ENCODE data around the gene RORC.
"Not testable (repeated sequence)": the region's sequence is repeated elsewhere in the genome, so short reads cannot be mapped to it uniquely, and the experiment has no call there.

RORC gene
- 0.18 to 5.6 (median 1.2) reads per million in 4 experiments for total RNA-seq

- no peak for DNase-seq
Observed at GRCh38 chr1:151831605-151832004, at the start of gene RORC. Gene RORC, minus strand, starts transcription at chr1:151831802. Its CDS starts 38 bp downstream, at chr1:151831764.

- no peak for DNase-seq
Observed at GRCh38 chr1:151875419-151876097, 44.0 kb upstream of the RORC start.

GRCh38 chr1:151872776-151873175 lies 41.2 kb upstream of the RORC start:
- DNase-seq, result not testable (repeated sequence)

- no peak for DNase-seq
Observed at GRCh38 chr1:151871284-151872030, 39.9 kb upstream of the RORC start.

GRCh38 chr1:151868486-151868885 lies 36.9 kb upstream of the RORC start:
- DNase-seq, result no peak

- no peak for DNase-seq
Observed at GRCh38 chr1:151867765-151868411, 36.3 kb upstream of the RORC start.

GRCh38 chr1:151867321-151867720 lies 35.7 kb upstream of the RORC start:
- DNase-seq, result no peak

GRCh38 chr1:151864411-151864810 lies 32.8 kb upstream of the RORC start:
- DNase-seq, result no peak

- no peak for DNase-seq
Observed at GRCh38 chr1:151862604-151863003, 31.0 kb upstream of the RORC start.

GRCh38 chr1:151860504-151861187 lies 29.0 kb upstream of the RORC start:
- no peak for DNase-seq

- DNase-seq, result no peak
Observed at GRCh38 chr1:151859891-151860293, 28.3 kb upstream of the RORC start.

GRCh38 chr1:151858886-151859665 lies 27.5 kb upstream of the RORC start:
- no peak for DNase-seq

- DNase-seq, result no peak
Observed at GRCh38 chr1:151858030-151858746, 26.6 kb upstream of the RORC start.

GRCh38 chr1:151855933-151856332 lies 24.3 kb upstream of the RORC start:
- DNase-seq, result no peak

- not testable (repeated sequence) for DNase-seq
Observed at GRCh38 chr1:151855516-151855915, 23.9 kb upstream of the RORC start.

GRCh38 chr1:151854658-151855057 lies 23.1 kb upstream of the RORC start:
- DNase-seq, result no peak

- DNase-seq, result no peak
Observed at GRCh38 chr1:151853411-151853943, 21.9 kb upstream of the RORC start, which contains the start of gene THEM5. Gene THEM5, minus strand, starts transcription at chr1:151853712. Its CDS starts 147 bp downstream, at chr1:151853565.

GRCh38 chr1:151852733-151853132 lies 21.1 kb upstream of the RORC start:
- DNase-seq, result no peak

GRCh38 chr1:151851886-151852285 lies 20.3 kb upstream of the RORC start:
- no peak for DNase-seq

GRCh38 chr1:151849871-151850270 lies 18.3 kb upstream of the RORC start:
- DNase-seq, result no peak

- no peak for DNase-seq
Observed at GRCh38 chr1:151849126-151849525, 17.5 kb upstream of the RORC start.
